Inferior parietal cortex (tissue), 1 donor: ENCODE data around the gene KRTAP10-3.
"Not testable (repeated sequence)": the region's sequence is repeated elsewhere in the genome, so short reads cannot be mapped to it uniquely, and the experiment has no call there.

Source experiments
- DNase-seq: peaks from one replicate; pipeline ENCODE4 v3.0.0-alpha.2; 2016; ENCODE audit errors: extremely low spot score

The KRTAP10-3 gene

GRCh38 chr21:44571844-44572782 lies 13.5 kb upstream of the KRTAP10-3 start:
- DNase-seq, result no peak

DNA sequence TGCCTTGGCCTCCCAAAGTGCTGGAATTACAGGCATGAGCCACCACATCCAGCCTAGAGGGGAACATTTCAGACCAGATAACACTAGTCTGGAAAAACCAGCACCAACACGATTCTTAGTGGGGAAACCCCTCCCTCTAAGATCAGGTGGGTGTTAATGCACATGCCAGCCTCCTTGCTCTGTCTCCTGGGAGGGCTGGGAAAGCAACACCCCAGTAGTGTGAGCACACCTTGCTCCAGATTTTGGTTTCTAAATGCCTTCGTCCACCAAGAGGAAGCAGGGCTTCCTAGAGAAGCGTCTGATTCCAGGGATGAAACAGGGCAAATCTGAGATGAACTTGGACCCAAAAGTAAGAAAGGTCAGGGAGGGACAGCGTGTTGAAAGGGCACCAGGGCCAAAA lies 12.7 kb upstream of the KRTAP10-3 start:
- no peak for DNase-seq

- DNase-seq, result no peak
Observed at GRCh38 chr21:44569861-44570517, 11.4 kb upstream of the KRTAP10-3 start.

DNA sequence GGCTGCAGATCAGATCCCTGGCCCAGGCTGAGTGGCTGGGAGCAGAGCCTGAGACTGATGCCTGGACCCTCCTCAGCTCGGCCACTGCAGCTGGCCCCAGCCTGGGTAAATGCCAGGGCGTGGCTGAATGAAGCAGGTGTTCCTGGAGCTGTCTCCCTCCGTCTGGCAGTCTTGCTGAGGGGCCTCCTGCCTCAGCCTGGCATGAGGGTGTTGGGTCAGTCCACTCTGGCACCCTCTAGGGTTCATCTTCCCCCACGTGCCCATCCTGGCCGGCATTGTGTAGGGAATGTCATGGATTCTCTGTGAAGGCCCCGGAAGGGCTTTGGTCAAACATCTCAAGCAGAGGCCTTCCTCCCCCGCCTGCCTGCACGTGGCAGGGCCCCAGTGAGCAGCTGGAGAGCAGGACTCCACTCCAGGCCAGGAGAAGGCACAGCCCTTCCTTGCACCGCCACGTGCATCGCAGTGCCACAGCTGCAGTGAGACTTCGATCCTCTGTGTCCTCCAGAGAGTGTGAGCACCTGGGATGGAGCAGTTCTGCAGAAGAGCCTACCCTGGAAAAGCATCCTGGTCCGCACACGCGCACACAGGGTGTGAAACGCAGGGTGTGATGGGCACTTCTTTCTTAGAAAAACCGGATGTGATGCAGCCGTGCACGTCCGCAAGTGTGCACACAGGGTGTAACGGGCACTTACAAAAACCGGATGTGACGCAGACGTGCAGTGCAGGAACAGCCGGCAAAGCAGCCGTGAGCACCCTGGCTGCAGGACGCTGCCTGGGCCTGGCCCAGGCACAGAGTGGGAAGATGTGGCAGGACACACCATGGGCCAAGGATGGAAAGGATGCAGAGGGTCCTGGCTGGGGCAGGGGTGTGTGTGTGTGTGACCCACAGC lies 10.3 kb upstream of the KRTAP10-3 start:
- no peak for DNase-seq

DNA sequence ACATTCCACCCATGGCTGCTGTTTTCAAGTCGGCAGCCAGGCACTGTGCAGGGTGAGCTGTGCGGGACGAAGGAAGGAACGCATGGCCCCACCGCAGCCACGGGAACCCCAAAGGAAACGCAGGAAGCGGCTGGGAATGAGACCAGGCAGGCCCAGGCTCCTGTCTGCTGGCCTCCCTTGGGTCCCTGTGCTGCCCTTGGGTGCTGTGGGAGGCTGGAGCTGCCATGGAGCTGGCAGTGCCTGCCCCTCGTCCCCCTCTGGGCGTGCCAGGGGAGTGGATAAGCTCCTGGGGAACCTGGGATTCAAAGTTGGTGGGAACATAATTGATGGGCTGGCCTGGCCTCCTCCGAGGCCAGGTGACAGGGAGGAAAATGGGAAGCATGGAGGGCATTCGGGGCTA lies 9.7 kb upstream of the KRTAP10-3 start:
- no peak for DNase-seq

DNA sequence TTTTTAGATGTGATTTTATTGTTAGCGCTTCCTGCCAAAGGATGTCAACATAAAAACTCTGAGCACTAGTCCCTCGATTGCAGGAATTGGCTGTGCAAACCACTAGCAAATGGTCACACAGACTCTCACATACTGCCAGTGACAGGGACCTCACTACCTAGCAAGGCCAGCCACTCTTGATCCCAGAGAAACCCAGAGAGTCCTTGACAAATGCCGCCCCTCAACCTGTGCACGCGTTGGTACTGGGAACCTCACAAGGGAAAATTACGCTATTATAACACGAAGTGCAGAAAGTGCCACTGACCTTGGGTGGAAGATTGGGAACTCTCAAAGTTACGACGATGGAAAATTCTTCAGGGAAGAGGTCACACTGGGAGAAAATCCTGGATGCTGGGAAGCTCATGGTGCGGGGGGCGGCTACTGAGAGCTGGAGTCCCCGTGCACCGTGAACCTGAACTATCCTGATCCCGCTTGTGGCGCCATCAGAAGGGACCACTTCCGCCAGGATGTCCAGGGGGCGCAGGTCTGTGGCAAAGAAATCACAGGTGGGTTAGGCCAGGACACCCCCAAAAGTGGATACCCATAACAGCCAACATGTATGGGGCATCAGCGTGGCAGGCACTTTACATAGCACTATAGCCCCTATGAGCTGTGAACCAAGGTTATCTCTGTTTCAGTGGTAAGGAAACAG lies 9.0 kb upstream of the KRTAP10-3 start:
- DNase-seq, result no peak

DNA sequence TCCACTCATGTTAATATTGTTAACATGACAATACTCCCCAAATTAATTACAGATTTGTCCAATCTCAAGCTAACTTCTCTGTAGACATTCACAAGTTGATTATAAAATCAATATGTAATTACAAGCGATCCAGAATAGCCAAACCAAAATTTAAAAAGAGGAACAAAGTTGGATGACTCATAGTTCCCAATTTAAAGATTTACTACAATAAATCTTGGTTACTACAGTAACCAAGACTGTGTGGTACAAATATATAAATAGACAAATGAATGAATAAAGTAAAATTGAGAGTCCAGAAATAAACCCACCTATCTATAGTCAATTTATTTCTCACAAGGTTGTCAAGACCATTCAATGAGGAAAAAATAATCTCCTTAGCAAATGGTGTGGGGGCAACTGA lies 7.8 kb upstream of the KRTAP10-3 start:
- DNase-seq, result no peak

DNA sequence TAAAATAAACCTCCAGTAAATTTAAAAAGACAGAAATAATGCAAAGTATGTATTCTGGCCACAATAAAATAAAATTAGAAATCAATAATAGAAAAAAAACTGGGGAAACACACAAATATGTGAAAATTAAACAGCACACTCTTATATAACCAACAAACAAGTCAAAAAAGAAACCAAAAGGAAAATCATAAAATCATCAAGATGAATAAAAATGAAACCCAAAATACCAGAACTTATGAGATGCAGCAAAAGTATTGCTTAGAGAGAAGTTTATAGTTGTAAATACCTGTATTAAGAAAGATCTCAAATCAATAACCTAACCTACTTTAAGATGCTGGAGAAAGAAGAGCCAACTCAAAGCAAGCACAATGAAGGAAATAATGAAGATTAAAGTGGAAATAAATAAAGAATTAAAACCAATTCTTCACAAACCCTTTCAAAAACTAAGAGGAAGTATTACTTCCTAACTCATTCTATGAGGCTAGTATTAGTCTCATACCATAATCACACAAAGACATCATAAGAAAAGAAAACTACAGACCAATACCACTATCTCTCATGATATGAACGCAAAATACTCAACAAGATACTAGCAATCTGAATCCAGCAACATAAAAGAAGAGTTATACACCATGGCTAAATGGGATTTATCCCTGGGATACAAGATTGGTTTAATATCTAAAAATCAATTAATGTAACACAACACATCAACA lies 6.4 kb upstream of the KRTAP10-3 start:
- DNase-seq, result no peak

DNA sequence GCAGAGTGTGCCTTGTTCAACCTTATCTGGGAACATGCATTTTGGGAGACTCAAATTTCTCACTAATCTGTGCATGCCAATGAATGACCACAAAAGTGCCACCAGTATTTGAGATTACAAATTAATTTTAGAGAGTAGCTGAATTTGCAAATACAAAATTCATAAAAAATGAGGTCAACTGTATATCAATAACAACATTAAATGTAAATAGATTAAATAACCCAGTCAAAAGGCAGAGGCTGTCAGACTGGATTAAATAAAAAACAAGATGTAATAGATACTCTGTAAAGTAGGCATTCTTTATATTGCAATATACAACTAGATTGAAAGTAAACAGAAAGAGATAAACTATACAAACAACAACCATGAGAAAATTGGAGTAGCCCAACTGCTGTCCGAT lies 5.5 kb upstream of the KRTAP10-3 start:
- DNase-seq, result no peak

- DNase-seq, result not testable (repeated sequence)
Observed at GRCh38 chr21:44558329-44558675, 293 bp downstream of the KRTAP10-3 start.

- no peak for DNase-seq
Observed at GRCh38 chr21:44557491-44558328, 885 bp downstream of the KRTAP10-3 start.

GRCh38 chr21:44556879-44557278 lies 1.7 kb downstream of the KRTAP10-3 start:
- DNase-seq, result no peak

DNA sequence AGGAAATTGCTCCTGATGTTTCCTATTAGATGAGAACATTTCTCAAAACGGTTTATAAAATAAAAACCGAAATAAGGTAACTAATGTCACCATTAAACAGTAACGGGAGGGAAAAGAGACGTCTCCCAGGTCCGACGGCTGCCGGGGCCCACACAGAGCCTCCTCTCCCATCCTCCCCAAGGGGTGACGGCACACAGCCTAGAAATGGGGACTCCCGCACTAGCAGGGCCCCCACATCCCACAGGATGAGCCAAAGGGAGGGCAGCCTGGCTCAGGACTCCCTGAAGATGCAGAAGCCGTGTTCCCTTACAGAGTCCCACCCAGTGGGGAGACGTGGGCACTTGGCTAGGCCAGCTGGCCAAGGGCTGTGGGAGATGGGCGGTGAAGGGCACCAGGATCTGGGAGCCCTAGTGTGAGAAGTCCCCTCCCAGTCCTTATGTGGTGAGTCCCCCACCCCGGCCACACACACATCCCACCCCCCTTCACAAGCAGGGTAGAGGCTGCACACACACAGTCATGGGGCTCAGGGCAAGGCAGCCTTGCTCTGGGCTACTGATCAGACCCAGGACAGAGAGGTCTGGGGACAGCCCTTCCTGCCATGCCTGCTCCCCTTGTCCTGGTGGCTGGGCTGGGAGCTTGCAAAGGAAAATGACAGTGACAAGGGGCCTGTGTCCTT lies 3.3 kb downstream of the KRTAP10-3 start:
- no peak for DNase-seq

- no peak for DNase-seq
Observed at GRCh38 chr21:44552681-44553080, 5.9 kb downstream of the KRTAP10-3 start.

DNA sequence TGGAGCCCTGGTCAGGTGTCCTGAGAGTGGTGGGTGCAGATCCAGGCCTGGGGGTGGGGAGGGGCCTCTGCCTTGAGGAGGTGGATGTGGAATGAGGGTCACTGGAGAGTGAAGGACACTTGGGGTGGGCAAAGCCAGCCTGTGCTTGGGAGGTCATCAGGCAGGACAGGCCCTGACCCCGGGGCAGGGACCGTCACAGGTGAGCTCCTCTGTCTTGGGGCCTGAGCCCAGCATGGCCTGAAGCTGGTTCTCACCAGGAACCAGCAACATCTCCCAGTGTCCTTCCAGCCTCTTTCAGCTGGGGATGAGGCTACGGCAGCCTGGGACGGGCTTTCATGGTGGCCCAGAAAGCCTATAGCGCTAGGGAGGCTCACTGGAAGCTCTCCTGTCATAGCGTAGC lies 6.5 kb downstream of the KRTAP10-3 start:
- no peak for DNase-seq

DNA sequence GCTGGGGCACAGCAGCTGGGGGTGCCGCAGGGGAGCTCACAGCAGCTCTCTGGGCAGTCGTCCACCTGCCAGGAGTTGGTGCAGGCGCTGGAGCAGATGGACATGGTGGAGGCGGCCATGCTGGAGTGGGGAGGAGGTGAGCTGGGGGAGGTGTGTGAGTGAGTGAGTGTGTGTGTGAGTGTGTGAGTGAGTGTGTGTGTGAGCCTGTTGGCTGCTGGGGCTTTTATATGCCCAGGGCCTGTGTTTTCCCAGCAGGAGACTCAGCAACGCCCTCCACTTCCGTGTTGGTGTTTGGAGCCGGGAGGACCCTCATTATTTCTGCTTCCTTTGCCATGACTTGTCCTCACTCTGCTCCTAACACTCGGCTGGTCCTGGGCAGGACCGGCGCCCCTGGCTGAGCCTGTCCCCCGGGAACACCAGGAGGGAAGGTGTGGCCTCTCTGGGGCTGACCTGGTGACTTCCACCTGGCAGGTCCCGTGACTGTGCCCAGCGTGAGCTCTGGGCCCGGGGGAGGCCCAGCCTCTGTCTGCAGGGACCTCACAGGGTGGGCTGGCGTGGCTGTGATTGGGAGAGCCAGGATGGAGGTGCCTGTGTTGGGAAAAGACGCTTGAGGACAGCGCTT lies 7.1 kb downstream of the KRTAP10-3 start, which contains the start of gene KRTAP10-2:
TSS of gene KRTAP10-2 (minus strand) at position 166 of the 622 bp plus-strand sequence. CDS start at position 119, 47 bp downstream.
- DNase-seq, result no peak

DNA sequence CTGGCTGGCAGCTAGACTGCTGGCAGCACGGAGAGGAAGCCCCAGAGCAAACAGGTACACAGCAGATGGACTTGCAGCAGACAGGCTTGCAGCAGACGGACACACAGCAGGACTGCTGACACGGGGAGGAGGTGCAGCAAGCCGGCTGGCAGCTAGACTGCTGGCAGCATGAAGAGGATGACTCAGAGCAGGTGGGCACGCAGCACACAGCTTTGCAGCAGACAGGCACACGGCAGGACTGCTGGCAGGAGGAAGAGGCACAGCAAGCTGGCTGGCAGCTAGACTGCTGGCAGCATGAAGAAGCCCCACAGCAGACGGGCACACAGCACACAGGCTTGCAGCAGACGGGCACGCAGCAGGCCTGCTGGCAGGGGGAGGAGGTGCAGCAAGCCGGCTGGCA lies 7.8 kb downstream of the KRTAP10-3 start:
- DNase-seq, result no peak

- not testable (repeated sequence) for DNase-seq
Observed at GRCh38 chr21:44550285-44550684, 8.3 kb downstream of the KRTAP10-3 start.
